GM18511 (cell line): ENCODE measurements around the gene C6orf15.

Source experiments
- ATAC-seq: cut with Tn5 transposase; IDR thresholded peaks from one replicate; pipeline ENCODE4 v1.9.1; 2021; ENCODE audit warnings: mild to moderate bottlenecking, moderate library complexity; ENCODE audit not compliant: unreplicated experiment

The C6orf15 gene

GRCh38 chr6:31112478-31112877, at the start of gene C6orf15:
C6orf15 (minus strand) TSS chr6:31112575; CDS start chr6:31112555, 20 bp downstream.
- no peak for ATAC-seq

GRCh38 chr6:31161216-31162126, 49.1 kb upstream of the C6orf15 start:
- ATAC-seq: no peak

DNA sequence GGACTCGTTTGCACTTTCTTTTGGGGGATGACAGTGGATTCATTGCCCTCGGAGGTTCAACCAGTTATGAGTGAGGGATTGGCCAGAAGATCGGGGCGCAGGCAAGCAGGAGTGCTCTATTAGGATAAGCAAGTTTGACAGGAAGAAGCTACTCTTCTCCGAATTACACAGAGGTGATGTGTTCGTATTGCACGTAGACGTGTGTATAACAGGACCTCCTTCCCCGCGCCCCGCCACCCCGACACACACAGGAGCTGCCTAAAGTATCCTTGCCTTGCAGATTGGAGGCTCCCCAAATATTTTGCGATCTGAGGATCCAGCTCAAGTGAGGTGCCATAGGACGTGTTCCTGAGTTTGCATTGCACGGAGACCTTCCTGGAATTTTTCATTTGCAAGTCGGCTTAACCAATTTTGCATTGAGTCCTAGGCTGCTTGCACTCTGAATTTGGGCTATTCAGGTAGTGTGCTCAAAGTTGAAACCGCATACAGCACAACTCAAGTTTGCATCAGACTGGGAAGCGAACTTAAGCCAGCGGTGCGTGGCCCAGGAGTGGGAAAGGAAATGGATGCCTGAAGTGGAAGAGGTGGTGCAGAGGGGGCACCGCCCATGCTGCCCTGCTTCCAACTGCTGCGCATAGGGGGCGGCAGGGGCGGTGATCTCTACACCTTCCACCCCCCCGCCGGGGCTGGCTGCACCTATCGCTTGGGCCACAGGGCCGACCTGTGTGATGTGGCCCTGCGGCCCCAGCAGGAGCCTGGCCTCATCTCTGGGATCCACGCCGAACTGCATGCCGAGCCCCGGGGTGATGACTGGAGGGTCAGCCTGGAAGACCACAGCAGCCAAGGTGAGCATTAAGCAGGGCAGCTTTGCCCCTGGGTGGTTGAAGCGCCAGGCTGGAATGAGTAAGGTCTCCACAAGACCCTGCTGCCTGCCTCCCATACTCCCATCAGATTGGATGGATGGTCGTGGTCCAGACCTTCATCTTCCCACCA, 46.8 kb upstream of the C6orf15 start:
- no peak for ATAC-seq

DNA sequence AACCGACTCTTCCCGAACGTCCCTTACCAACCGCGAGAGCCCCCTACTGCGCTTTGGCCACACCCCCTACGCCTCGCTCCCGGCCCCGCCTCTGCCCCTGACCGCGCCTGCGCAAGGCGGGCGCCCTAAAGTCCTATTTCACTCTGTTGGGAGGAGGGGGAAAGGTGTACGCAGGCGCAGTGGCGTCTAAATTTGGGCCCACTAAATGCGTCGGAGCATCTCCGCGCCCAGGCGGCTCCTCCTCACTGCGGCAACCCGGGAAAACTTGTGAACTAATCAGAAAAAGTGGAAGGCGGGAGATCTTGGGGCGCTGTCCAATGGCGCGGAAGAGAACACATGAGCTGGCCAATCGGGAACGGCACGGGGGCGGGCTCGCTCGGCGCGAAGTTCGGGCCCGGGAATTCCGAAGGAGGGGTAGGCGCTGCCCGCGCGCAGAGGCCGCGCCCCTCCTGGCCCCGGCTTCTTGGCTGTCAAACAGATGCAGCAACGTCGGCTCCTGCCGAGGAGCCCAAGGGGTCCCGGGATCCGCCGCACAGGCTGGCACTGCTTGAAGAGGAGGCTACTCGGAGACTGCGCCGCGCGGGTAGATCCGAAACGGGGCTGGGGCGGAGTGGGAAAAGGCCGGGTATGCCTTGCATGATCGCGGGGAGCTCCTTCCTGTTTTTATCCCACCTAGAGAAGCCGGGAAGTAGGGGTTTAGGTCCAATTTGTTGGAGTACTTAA, 45.9 kb upstream of the C6orf15 start, which contains the start of gene TCF19:
Gene TCF19, plus strand, starts transcription at position 450 of the 723 bp plus-strand sequence. CDS start 881 bp downstream, outside the sequence.
- ATAC-seq: peak; percentile 90

GRCh38 chr6:31157513-31158139, 45.3 kb upstream of the C6orf15 start, which contains the start of gene CCHCR1:
CCHCR1 (minus strand) TSS chr6:31157802; CDS start chr6:31157600, 202 bp downstream.
- peak; percentile 14 for ATAC-seq

GRCh38 chr6:31156641-31157040, 44.3 kb upstream of the C6orf15 start:
- ATAC-seq: no peak

DNA sequence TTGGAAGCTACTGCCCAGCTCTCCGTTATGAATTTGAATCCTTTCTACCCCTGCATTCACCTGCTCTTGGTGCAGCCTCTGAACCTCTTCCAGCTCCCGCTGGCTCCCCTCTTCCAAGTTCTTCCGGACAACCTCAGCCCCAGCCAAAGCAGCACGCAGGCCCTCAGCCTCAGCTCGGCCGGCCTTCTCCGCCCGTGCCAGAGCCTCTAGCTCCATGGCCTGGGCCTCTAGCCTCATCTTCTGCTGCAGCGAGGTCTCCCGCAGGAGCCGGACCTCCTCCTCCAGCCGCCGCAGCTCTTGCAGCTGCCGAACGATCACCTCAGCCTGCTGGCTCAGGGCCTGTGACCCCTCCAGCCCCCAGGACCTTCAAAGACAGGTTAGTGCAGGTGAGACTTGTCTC, 42.1 kb upstream of the C6orf15 start:
- ATAC-seq: no peak

DNA sequence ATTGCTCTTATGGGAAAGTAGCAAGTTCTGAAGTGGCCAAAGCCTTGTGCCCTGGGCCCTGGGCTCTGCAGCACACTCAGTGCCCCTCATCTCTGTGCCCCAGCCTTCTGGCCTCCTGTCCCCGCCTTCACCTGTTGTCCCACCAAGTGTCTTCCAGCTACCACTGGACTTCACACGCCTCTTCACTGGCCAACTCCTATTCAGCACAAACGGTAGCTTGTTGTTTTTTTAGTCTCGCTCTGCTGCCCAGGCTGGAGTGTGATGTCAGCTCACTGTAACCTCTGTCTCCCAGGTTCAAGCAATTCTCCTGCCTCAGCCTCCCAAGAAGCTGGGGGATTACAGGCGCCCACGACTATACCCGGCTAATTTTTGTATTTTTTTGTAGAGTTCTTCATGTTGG, 40.4 kb upstream of the C6orf15 start:
- ATAC-seq: no peak

- no peak for ATAC-seq
Observed at GRCh38 chr6:31149827-31150447, 37.6 kb upstream of the C6orf15 start.

DNA sequence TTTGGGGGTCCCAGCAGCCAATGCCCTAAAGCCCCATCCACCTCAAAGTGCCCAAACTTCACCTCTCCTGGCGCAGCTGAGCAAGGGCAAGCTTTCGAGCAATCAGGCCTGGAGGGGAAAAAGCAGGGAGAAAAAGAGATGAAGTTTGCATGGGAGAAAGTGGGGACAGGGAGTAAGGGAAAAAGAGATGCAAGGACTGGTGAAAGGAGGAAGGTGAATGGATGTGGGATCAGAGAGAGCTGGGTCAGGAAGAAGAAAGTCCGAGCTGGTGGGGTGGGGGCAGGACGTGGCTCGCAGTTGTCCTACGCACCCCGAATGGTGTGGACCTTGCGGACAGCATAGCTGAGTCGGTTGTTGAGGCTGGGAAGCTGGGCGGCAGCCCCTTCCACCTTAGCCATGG, 33.0 kb upstream of the C6orf15 start:
- ATAC-seq: no peak

- no peak for ATAC-seq
Observed at GRCh38 chr6:31144970-31145340, 32.6 kb upstream of the C6orf15 start.

DNA sequence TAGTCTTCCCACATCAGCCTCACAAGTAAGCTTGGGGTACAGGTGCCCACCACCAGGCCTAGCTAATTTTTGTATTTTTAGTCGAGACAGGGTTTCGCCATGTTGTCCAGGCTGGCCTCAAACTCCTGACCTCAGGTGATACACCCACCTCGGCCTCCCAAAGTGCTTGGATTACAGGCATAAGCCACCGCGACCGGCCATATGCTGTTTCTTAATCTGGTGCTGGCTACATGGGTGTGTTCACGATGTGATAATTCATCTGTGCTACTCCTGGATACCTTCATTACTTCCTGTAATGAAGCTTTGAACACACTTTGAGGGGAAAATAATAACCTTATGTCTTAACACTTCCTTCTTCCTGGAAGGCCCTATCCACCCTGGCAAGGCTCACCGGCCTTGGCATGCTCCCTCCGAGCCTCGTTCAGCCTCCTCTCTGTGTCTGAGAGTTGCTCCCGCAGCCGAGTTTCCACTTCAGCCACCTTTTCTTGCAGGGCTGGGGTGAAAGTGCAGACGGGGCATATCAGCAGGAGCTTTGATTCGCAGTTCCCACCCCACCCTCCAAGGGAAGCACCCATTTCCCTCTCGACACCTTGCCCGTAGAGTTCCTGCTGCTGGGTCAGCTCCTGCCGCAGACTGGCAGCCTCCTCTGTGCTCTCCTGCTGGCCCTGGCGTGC, 32.1 kb upstream of the C6orf15 start:
- no peak for ATAC-seq

GRCh38 chr6:31143148-31143547, 30.8 kb upstream of the C6orf15 start:
- ATAC-seq: no peak

DNA sequence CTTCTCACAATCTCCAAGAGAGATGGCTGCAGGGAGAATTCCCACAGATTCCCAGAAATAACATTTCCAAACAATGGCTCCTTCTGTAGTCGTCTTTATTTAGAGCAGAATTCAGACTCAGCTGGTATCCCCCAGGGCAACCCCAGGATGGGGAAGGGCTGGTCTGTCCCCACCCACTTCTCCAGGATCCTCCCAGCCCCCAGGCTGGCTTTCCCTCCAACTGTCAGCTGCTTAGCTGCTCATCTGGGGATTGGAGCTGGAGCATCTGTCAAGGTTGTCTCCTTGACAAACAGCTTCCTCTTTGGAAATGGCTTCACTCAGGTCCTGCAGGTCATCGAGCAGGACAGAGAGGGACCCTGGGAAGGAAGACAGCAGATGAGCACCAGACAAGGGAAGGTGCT, 30.0 kb upstream of the C6orf15 start:
- no peak for ATAC-seq

DNA sequence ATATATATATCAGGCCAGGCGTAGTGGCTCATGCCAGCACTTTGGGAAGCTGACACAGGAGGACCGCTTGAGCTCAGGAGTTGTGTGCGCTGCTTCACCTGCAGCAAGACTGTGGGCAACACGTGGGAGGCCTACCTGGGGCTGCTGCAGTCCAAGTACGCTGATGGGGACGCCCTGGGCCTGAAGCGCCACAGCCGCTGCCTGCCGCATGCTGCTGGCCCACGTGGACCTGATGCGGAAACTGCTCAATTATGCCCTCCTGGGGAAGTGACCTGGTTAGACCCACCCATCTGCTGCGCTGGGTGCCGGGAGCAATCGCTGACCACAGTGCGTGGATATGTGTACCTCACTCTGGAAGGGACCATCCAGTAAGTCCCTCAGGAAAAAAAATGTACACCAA, 28.3 kb upstream of the C6orf15 start:
- no peak for ATAC-seq

- ATAC-seq: no peak
Observed at GRCh38 chr6:31139599-31139998, 27.2 kb upstream of the C6orf15 start.

GRCh38 chr6:31138982-31139381, 26.6 kb upstream of the C6orf15 start, which contains the start of gene PSORS1C2:
PSORS1C2 (minus strand) TSS chr6:31139066; CDS start chr6:31139026, 40 bp downstream.
- no peak for ATAC-seq

- no peak for ATAC-seq
Observed at GRCh38 chr6:31135710-31136109, 23.3 kb upstream of the C6orf15 start.

DNA sequence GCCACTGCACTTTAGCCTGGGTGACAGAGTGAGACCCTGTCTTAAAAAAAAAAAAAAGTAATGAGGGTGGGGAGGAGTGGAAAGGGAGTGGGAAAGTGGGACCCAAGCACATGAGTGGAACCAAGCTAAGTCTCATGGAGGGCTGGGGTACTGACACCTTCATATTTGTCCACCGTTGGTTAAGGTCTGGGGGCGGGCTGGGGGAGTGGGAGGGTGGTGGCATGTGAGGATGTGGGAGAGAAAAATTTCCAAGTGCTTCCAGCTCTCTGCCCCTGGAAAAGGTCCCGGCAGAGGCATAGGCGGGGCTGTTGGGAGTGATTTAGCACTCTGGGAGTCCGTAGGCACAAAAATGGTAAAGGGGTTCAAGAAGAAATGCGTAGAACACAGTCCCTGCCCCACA, 20.4 kb upstream of the C6orf15 start:
- no peak for ATAC-seq
